Astrocyte (in vitro differentiated cells and primary cell): ENCODE measurements around the gene ACSF2.

Experiments
- EZH2 ChIP-seq: IDR thresholded peaks from 2 replicates; pipeline ENCODE4 v1.6.1; 2012; ENCODE audit warnings: mild to moderate bottlenecking, low read length, inconsistent platforms; ENCODE audit not compliant: insufficient read depth
- TF ChIP-seq, protein P1 (sequence below): IDR thresholded peaks from 2 replicates; pipeline ENCODE4 v1.5.1; 2011; ENCODE audit warnings: low read depth, mild to moderate bottlenecking, inconsistent platforms, low read length, moderate library complexity; ENCODE audit not compliant: insufficient read depth

DNA sequence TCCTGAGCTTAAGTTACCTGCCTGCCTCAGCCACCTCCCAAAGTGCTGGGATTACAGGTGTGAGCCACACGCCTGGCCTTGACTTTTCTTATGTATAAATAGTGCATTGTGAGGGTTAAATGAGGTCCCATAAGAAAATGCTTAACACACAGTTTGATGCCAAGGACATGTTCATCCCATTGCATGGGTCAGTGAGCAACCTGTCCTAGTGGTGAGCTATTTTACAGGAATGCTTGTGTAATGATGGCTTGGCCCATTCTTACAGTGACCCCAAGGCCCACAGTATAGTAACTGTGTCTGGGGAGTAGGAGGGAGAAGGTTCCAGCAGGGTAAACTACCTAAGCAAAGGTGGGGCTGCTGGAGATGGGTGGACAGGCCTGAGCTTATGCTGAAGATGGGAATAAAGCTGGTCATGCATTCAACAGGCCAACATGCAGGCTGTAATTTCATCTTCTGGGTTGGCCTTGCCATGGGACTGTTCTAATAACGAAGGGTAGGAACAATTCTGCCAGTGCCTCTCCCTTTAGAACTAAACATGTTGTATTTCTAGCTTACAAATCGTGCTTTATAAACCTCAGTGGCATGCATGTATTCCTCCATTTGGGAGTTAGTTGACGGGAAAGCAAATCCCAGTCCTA, 6.2 kb downstream of the ACSF2 start:
- TF ChIP-seq, protein P1, sequence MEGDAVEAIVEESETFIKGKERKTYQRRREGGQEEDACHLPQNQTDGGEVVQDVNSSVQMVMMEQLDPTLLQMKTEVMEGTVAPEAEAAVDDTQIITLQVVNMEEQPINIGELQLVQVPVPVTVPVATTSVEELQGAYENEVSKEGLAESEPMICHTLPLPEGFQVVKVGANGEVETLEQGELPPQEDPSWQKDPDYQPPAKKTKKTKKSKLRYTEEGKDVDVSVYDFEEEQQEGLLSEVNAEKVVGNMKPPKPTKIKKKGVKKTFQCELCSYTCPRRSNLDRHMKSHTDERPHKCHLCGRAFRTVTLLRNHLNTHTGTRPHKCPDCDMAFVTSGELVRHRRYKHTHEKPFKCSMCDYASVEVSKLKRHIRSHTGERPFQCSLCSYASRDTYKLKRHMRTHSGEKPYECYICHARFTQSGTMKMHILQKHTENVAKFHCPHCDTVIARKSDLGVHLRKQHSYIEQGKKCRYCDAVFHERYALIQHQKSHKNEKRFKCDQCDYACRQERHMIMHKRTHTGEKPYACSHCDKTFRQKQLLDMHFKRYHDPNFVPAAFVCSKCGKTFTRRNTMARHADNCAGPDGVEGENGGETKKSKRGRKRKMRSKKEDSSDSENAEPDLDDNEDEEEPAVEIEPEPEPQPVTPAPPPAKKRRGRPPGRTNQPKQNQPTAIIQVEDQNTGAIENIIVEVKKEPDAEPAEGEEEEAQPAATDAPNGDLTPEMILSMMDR: no peak
- TF ChIP-seq EZH2: no peak
